CD4-positive, alpha-beta T cell treated with Interferon alpha-2 for 1 hour (primary cell): ENCODE data around the gene SDK1.

ENCODE experiments used
- DNase-seq, 2 donors: peaks; one replicate each; pipeline ENCODE4 v3.0.0-alpha.2; 2020 to 2022

SDK1 gene

GRCh38 chr7:3300651-3301448 lies at the start of gene SDK1:
SDK1 (plus strand) TSS chr7:3301252; CDS start chr7:3301587, 335 bp downstream.
- peak; percentile 89 to 93 for DNase-seq

DNA sequence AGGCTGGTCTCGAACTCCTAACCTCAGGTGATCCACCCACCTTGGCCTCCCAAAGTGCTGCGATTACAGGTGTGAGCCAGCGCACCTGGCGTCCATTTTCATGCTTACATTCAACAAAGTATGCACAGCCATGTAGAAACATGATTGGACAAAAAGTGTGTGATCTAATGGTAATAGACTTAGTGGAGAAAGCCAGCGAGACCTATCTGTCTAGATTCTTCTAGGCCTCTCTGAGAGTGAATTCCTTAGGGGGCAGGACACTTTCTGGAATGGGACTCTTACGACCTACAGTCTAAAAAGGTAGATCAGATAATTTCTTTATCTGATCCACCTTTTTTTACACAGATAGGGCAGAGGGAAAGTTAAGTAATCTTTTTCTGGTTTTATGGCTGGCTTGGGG lies 46.3 kb upstream of the SDK1 start:
- no peak for DNase-seq

- DNase-seq = no peak
Observed at GRCh38 chr7:3259711-3260400, 41.2 kb upstream of the SDK1 start.

DNA sequence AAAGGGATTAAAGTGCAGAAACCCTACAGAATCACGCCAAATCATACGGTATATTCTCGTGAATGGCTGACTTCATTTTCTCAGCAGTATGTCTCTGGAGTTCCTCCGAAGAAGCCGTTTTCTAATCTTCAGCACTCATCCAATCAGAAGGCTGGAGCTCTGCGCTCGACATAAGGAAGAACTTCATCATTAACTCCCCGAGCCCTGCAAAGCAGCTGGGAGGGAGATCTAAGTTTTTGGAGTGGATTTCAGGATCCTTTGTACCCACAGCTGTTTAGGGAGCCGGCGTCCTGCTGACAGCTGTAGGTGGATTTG lies 40.7 kb upstream of the SDK1 start:
- DNase-seq = no peak

DNA sequence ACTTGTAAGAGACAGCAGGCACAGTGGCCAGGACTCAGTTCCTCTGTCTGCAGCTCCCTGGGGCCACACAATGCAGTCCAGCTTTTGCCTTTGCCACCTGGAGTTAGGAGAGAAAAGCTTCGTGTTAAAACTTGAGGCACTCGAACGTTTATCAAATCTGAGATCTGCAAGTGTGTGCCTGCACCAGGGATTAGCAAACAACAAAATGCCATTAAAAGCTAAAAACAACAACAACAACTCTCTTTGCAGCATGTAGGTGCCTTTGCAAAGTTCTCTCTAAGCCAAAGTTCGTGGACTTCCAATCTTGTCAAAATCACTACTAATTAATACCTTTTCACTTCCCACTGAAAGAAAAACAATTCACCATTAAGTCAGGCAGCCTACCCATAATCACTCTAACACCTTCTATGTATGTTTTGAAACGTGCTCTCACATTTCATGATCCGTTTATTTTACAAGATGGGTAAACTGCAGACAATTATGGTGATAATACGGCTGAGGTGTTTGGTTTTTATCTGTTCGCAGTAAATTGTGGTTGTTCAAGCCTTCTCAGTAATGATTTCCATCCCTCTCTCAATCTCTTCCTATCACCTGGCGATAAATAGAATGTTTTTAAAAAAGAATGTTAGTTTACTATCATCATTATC lies 36.2 kb upstream of the SDK1 start:
- no peak for DNase-seq

DNA sequence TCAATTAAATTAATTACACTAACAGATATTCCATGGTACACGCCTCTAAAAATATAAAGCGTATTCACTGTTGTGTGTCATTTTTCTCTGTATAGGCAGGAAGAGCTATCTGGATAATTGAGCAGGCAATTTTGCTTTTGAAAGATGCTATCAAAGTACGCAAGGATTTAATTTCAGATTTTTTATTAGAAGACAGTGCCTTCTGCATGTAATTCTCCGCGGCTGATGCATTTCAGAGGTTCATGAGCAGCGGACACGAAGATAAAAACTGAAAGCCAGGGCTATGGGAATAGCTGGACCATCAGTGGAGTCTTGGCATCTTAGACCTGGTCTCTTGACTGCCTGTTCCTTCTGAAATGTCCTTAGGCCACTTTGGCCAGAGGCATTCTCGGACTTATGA lies 35.7 kb upstream of the SDK1 start:
- DNase-seq = no peak

DNA sequence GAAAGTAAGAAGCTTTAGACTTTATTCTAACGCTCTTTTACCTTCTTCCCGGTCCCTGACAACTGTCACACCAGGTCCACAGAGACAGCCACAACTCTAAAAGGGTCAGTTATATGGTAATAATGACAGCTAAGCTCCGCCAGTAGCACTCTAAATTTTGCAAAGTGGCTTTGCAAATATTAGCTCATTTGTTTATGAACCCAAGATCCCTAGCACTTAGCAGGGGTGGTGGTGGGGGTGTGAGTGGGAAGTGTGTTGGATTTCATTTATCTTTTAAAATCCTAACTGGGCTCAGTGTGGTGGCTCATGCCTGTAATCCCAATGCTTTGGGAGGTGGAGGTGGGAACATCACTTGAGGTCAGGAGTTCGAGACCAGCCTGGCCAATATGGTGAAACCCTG lies 34.8 kb upstream of the SDK1 start:
- no peak for DNase-seq

GRCh38 chr7:3267966-3268690 lies 32.9 kb upstream of the SDK1 start:
- no peak for DNase-seq

- DNase-seq = no peak
Observed at GRCh38 chr7:3270362-3270761, 30.7 kb upstream of the SDK1 start.

DNA sequence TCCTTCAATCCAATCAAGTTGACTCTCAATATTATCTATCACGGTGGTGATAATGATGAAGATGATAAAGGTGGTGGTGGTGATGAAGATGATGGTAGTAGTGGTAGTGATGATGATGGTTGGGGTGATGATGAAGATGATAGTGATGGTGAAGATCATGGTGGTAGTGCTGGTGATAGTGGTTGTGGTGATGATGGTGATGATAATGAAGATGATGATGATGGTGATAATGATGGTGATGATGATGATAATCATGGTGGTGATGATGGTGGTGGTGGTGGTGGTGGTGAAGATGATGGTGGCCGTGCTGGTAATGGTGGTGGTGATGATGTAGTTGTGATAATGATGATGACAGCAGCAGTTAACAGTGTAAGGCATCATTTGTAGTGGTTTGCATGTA lies 29.8 kb upstream of the SDK1 start:
- no peak for DNase-seq

DNA sequence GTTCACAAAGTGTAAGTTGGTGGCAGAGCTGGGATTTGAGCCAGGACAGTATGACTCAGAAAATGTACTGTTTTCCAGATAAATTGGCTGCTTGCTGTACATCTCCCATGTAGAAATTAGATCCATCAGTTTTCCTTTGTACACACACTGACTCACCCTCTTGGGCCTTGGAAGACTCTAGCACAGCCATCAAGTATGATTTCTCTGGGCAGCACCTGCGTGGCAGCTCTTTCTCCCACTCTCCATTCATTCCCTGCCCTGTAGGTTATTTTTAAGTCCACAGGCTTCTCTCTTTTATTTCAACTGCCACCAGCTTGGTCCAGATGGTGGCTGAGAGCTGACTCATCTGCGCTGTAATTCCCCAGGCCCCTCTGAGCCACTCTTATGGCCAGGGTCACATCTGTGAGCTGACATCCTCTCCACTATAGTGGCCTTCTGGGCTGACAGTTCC lies 28.3 kb upstream of the SDK1 start:
- DNase-seq = no peak

DNA sequence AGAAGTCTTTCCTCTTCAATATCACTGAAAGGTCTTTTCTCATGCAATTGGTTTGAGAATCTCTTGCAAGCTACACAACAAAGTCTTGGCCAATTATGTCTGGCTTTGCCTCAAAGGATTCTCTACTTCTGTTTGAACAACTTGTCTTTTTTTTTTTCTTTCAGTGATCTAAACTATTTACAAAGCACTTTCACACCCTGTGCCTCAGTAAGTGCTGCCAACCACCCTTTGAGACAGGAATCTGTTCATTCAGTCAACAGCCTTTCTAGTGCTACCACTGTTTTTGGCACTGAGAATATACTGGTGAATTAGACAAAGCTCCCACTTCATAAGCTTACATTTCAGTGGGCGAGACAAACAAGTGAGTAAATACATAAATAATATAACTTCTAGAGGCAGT lies 26.9 kb upstream of the SDK1 start:
- DNase-seq = no peak

DNA sequence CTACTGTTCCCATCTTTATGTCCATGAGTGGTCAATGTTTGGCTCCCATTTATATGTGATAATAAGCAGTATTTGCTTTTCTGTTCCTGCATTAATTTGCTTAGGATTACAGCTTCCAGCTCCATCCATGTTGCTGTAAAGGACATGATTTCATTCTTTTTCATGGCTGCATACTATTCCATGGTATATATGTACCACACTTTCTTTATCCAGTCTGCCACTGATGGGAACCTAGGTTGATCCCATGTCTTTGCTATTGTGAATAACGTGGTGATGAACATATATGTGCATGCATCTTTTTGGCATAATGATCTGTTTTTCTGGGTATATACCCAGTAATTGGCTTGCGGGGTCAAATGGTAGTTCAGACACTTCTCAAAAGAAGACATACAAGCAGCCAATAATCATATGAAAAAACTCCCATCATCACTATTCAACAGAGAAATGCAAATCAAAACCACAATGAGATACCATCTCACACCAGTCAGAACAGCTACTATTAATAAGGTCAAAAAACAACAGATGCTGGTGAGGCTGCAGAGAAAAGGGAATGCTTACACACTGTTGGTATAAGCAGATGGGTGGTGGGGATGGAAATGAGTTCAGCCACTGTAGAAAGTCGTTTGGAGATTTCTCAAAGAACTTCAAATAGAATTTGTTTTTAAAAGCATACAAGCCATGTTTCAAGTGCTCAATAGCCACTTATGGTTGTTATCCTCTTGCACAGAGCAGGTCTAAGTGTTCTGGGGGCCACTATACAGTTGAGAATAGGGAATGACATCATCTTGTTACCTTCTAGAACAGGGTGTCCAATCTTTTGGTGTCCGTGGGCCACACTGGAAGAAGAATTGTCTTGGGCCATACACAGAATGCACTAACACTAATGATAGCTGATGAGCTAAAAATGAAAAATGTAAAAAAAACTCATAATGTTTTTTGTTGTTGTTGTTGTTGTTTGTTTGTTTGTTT lies 23.2 kb upstream of the SDK1 start:
- no peak for DNase-seq

- no peak for DNase-seq
Observed at GRCh38 chr7:3279147-3279818, 21.8 kb upstream of the SDK1 start.

DNA sequence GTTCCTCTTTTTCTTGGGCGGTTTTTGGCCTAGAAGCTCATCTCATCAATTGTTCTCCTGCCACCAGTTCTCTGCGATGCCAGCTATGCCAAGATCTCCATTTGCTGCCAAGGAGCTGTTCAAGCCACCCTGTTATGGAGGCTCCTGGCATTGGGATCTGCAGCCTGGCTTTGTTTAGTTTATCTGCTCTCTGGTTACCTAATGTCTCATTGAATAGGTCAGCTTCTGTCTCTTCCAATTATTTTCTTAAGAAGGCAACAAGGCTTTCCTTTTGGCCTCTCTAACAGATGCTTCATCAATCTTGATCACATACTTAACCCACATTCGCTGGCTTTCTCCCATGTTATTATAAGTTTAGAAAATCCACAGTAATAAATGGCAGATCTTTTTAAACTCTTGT lies 20.6 kb upstream of the SDK1 start:
- DNase-seq = no peak

DNA sequence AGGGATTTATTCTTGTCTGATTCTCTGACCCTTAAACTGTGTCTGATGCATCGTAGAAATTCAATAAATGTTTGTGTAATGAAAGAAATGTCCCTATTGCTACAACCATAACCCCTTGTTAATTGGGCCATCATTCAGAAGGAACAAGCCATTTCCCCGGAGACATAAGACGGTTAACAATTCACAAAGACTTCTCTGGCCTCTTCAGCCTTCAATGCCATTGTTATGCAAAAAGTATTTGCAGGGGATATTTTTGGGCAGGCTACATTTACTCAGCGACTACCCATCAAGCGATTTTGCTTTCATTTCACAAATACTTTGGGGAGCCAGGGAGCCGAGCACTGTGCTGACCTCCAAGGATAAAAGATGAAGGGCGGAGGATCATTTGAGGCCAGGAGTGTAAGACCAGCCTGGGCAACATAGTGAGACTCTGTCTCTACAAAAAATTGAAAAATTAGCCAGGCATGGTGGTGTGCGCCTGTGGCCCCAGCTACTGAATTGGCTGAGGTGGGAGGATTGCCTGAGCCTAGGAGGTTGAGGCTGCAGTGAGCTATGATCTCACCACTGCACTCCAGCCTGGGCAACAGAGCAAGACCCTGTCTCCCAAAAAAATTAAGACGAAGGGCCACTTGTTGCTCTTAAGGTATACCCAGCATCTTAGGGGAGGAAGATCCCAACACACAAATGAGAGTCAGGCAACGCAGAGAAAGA lies 20.0 kb upstream of the SDK1 start:
- no peak for DNase-seq

- no peak for DNase-seq
Observed at GRCh38 chr7:3282457-3282856, 18.6 kb upstream of the SDK1 start.

- DNase-seq = no peak
Observed at GRCh38 chr7:3283130-3283704, 17.8 kb upstream of the SDK1 start.

- DNase-seq = no peak
Observed at GRCh38 chr7:3285652-3286051, 15.4 kb upstream of the SDK1 start.

DNA sequence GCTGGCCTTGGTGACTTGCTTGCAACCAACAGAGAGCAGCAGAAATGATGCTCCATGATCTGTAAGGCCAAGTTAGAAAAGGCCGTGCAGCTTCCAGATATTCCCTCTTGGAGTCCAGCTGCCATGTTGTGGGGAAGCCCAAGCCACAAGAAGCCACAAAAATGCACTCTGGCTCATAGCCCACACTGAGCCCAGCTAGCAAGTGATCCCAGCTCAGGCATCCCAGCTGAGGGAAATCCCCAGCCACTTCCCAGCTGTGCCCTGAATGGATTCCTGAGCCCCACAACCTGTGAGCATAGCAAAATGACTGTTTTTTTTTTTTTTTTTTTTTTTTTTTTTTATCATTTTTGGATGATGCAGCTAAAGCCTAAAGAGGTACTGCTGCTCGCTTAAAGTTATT lies 11.1 kb upstream of the SDK1 start:
- DNase-seq = no peak

DNA sequence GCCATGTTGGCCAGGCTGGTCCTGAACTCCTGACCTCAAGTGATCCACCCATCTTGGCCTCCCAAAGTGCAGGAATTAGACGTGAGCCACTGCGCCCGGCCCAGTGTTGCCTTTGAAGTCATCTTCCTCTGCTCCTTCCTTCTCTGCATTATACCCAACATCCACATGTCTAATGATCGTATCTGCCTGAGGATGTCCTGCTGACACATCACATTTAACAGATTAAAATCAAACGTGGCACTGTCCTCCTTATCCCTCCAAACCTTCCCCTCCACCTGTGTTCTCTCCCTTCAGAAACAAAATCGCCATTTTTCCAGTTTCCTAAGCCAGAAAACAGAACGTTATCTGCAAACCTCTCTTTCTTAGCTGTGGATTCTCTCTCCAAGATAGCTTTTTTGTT lies 8.4 kb upstream of the SDK1 start:
- DNase-seq = no peak
